Endothelial cell of umbilical vein (primary cell): ENCODE results near the gene CPZ. TPM values are rescaled to one million over a fixed set of nuclear protein-coding genes. Genes with fewer than 3 reads are reported as not detected.

Source experiments
- BruUV-seq: library from RNA; stranded (reverse); fragments of 400-500 nt; replicated peaks from 2 replicates; lab custom pipeline; 2021; lab: Mats Ljungman, UMichigan
- CTCF ChIA-PET: fragments of 300-600, 350-600 bp; sonication (Branson Sonifier 250); formaldehyde crosslinking; loops from one replicate; lab custom pipeline; 2021; ENCODE audit warnings: antibody characterized with exemption, inconsistent platforms; lab: Charles Lee
- POLR2A ChIA-PET: fragments of 300-600, 350-600 bp; sonication (Branson Sonifier 250); formaldehyde crosslinking; loops from one replicate; lab custom pipeline; 2021; ENCODE audit warnings: antibody characterized with exemption, inconsistent platforms; lab: Charles Lee
- DNase-seq: peaks from one replicate; pipeline ENCODE4 v3.0.0-alpha.2; 2011; ENCODE audit warnings: low read depth, low spot score
- FAIRE-seq: peaks from 2 replicates; lab custom pipeline; 2011; peaks lifted over from hg19 to GRCh38; lab: Jason Lieb, UNC
- H2AFZ ChIP-seq: 2 replicates; pipeline ENCODE4 v1.6.0; 2012; ENCODE audit warnings: low read depth, low read length, control low read depth, inconsistent platforms
- H3K27ac ChIP-seq: 2 replicates; pipeline ENCODE4 v1.5.1; 2011; ENCODE audit warnings: low read depth, mild to moderate bottlenecking, control low read depth, low read length, moderate library complexity; ENCODE audit not compliant: insufficient read depth
- H3K27me3 ChIP-seq, 2 experiments: 2 replicates each; pipeline versions ENCODE4 v1.6.0 to v1.6.1; 2011; ENCODE audit warnings: low read length in 2 of 2, mixed read lengths in 1 of 2; ENCODE audit not compliant: control insufficient read depth in 2 of 2, insufficient read depth in 2 of 2
- H3K36me3 ChIP-seq, 2 experiments: 2 replicates in 1 of 2; 3 replicates in 1 of 2; pipeline ENCODE4 v1.5.1; 2011; ENCODE audit warnings: low read length in 2 of 2, mild to moderate bottlenecking in 1 of 2, moderate library complexity in 1 of 2; ENCODE audit not compliant: control insufficient read depth in 2 of 2, insufficient read depth in 2 of 2; ENCODE audit errors: extremely low read depth in 1 of 2
- H3K4me1 ChIP-seq: 3 replicates; pipeline ENCODE4 v1.5.1; 2011; ENCODE audit warnings: mild to moderate bottlenecking, low read length; ENCODE audit not compliant: control insufficient read depth, insufficient read depth; ENCODE audit errors: extremely low read depth
- H3K4me2 ChIP-seq: 2 replicates; pipeline ENCODE4 v1.6.1; 2011; ENCODE audit warnings: low read length, control low read depth, mixed read lengths; ENCODE audit not compliant: insufficient read depth
- H3K4me3 ChIP-seq, 3 experiments: fragments of 200-600 bp in 1 of 3; sonication (generic), shearing (Covaris generic) in 1 of 3; replicated peaks in 1 of 3; 2 replicates each; pipeline ENCODE4 v1.5.1; 2011 to 2016; ENCODE audit warnings: control low read depth in 3 of 3, low read length in 3 of 3, mild to moderate bottlenecking in 2 of 3, inconsistent platforms in 1 of 3, low read depth in 1 of 3, moderate library complexity in 1 of 3; ENCODE audit not compliant: insufficient read depth in 1 of 3
- H3K79me2 ChIP-seq: 2 replicates; pipeline ENCODE4 v1.6.0; 2012; ENCODE audit warnings: low read length, inconsistent platforms; ENCODE audit not compliant: control insufficient read depth, insufficient read depth
- H3K9ac ChIP-seq: replicated peaks from 2 replicates; pipeline ENCODE3; 2011; ENCODE audit warnings: low read length, control low read depth; ENCODE audit not compliant: insufficient read depth; ENCODE audit errors: extremely low read depth
- H3K9me1 ChIP-seq: replicated peaks from 3 replicates; pipeline ENCODE4 v1.6.0; 2011; ENCODE audit warnings: mild to moderate bottlenecking, low read length; ENCODE audit not compliant: control insufficient read depth, insufficient read depth; ENCODE audit errors: extremely low read depth
- H3K9me3 ChIP-seq: replicated peaks from 2 replicates; pipeline ENCODE4 v1.5.1; 2012; ENCODE audit warnings: low read length, inconsistent platforms; ENCODE audit not compliant: control insufficient read depth, insufficient read depth
- H4K20me1 ChIP-seq: replicated peaks from 2 replicates; pipeline ENCODE3; 2011; ENCODE audit warnings: mild to moderate bottlenecking, low read length; ENCODE audit not compliant: control insufficient read depth, insufficient read depth; ENCODE audit errors: extremely low read depth
- EZH2 ChIP-seq: IDR thresholded peaks from 2 replicates; pipeline ENCODE4 v1.6.1; 2012; ENCODE audit warnings: borderline replicate concordance, low read depth, mild to moderate bottlenecking, moderate library complexity, low read length, inconsistent platforms; ENCODE audit not compliant: severe bottlenecking
- FOS ChIP-seq: IDR thresholded peaks from 2 replicates; pipeline ENCODE4 v1.6.1; 2011; ENCODE audit warnings: mild to moderate bottlenecking, low read length, moderate library complexity, borderline replicate concordance; ENCODE audit not compliant: insufficient read depth
- GATA2 ChIP-seq: IDR thresholded peaks from 2 replicates; pipeline ENCODE4 v1.7.0; 2011; ENCODE audit warnings: low read depth, mild to moderate bottlenecking, moderate library complexity, mixed read lengths, low read length; ENCODE audit not compliant: insufficient read length, insufficient read depth
- JUN ChIP-seq: IDR thresholded peaks from 2 replicates; pipeline ENCODE4 v1.6.1; 2011; ENCODE audit warnings: borderline replicate concordance, low read depth; ENCODE audit not compliant: insufficient read length, insufficient read depth
- MYC ChIP-seq: IDR thresholded peaks from one replicate; pipeline ENCODE4 v1.6.1; 2011; ENCODE audit warnings: mild to moderate bottlenecking, low read depth, low read length
- POLR2A ChIP-seq: IDR thresholded peaks from 2 replicates; pipeline ENCODE4 v1.6.1; 2012; ENCODE audit warnings: low read depth, mild to moderate bottlenecking, control low read depth, low read length
- POLR2AphosphoS5 ChIP-seq: IDR thresholded peaks from 2 replicates; pipeline ENCODE4 v1.6.1; 2012; ENCODE audit warnings: low read depth, mild to moderate bottlenecking, control low read depth, low read length, moderate library complexity; ENCODE audit not compliant: insufficient read depth
- dilution Hi-C: fragments of 300-500 bp; cut with MboI; formaldehyde crosslinking; loops from one replicate; pipeline ENCODE4 v1.15.0; 2019; ENCODE audit warnings: low sequenced_read_pairs; ENCODE audit not compliant: extremely low pct_ligation_motif_present
- intact Hi-C: fragments of 100-400 bp; cut with micrococcal nuclease; formaldehyde crosslinking; loops from one replicate; pipeline ENCODE4 v1.10.0; 2022
- polyA plus RNA-seq, 4 experiments: library from polyadenylated mRNA; depleted of rRNA in 3 of 4; stranded (reverse) in 3 of 4; unstranded in 1 of 4; fragments of >200 nt; gene quantifications; 2 replicates each; pipeline versions ENCODE4 v1.2.1 to v1.2.3, GENCODE V29; 2011 to 2012; ENCODE audit warnings: missing spikeins in 1 of 4
- total RNA-seq: library from RNA; stranded (reverse); gene quantifications from 2 replicates; pipeline ENCODE4 v1.2.3, GENCODE V29; 2021
- TF ChIP-seq, protein P1 (sequence below): IDR thresholded peaks from 2 replicates; pipeline ENCODE4 v1.6.1; 2011; ENCODE audit not compliant: insufficient read depth, insufficient read length
- TF ChIP-seq, protein P2 (sequence below), 2 donors: IDR thresholded peaks; 1 replicate in 1 of 2; 2 replicates in 1 of 2; pipeline ENCODE4 v1.5.1; 2011; ENCODE audit warnings: low read length in 2 of 2, mild to moderate bottlenecking in 2 of 2, moderate library complexity in 2 of 2, control low read depth in 1 of 2, inconsistent platforms in 1 of 2, low read depth in 1 of 2; ENCODE audit not compliant: insufficient read depth in 1 of 2; ENCODE audit errors: extremely low read depth in 1 of 2

The CPZ gene
- total and polyA plus RNA-seq, 2 donors (not counting 3 experiments of a cell fraction or from before 2014, with no cell fraction given): not detected

DNA sequence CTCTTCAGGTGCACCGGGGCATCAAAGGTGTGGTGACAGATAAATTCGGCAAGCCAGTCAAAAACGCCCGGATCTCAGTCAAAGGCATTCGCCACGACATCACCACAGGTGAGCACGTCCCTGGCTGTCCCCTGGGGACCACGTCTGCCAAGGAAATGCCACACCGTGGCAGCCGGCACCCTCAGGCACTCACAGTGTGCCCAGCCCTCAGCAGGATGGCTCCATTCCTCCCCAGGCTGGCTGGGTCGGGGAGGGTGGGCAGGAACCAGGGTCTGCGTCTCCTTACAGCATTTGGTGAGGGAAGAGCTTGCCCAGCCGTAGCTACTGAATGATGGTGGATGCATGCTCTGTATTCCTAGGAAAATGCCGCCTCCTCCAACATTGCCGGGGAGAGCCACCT lies 25.9 kb downstream of the CPZ start:
- no peak for TF ChIP-seq MYC
- TF ChIP-seq, protein P1, sequence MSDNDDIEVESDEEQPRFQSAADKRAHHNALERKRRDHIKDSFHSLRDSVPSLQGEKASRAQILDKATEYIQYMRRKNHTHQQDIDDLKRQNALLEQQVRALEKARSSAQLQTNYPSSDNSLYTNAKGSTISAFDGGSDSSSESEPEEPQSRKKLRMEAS: no peak
- TF ChIP-seq, protein P2, sequence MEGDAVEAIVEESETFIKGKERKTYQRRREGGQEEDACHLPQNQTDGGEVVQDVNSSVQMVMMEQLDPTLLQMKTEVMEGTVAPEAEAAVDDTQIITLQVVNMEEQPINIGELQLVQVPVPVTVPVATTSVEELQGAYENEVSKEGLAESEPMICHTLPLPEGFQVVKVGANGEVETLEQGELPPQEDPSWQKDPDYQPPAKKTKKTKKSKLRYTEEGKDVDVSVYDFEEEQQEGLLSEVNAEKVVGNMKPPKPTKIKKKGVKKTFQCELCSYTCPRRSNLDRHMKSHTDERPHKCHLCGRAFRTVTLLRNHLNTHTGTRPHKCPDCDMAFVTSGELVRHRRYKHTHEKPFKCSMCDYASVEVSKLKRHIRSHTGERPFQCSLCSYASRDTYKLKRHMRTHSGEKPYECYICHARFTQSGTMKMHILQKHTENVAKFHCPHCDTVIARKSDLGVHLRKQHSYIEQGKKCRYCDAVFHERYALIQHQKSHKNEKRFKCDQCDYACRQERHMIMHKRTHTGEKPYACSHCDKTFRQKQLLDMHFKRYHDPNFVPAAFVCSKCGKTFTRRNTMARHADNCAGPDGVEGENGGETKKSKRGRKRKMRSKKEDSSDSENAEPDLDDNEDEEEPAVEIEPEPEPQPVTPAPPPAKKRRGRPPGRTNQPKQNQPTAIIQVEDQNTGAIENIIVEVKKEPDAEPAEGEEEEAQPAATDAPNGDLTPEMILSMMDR (IDR thresholded peaks at IDR 0.05; ENCODE audit: extremely low read depth in 1 of 2, insufficient read depth in 1 of 2, low read depth in 1 of 2, low read length in 2 of 2): no peak
- TF ChIP-seq JUN: no peak
- TF ChIP-seq EZH2: no peak
- no peak for TF ChIP-seq GATA2
- no peak for TF ChIP-seq FOS
- TF ChIP-seq POLR2AphosphoS5: no peak
- TF ChIP-seq POLR2A: no peak
- H3K27ac ChIP-seq: no peak overlapping the region
- no peaks in the 10 kb centered on the region for H3K4me1 ChIP-seq
- CTCF ChIA-PET: interaction anchor here (1.3 kb wide), 1 partner anchor 11 kb away, joined by 4 read pairs; no protein-coding TSS in a partner anchor
- H3K9me3 ChIP-seq: no peaks in the 10 kb centered on the region
- POLR2A ChIA-PET: no interaction called here
- DNase-seq (no peak), FAIRE-seq (no peak)
- H3K4me3 ChIP-seq: no peak overlapping the region
- no peak overlapping the region for H3K4me2 ChIP-seq
- intact Hi-C loops: no loop called here
- no peaks in the 10 kb centered on the region for H4K20me1 ChIP-seq
- H3K36me3 ChIP-seq: no peaks in the 10 kb centered on the region
- BruUV-seq: no TSS peak
- dilution Hi-C loops: no loop called here
- no peaks in the 10 kb centered on the region for H3K27me3 ChIP-seq
- H3K79me2 ChIP-seq: no peaks in the 10 kb centered on the region
- H2AFZ ChIP-seq: no peak overlapping the region
- H3K9ac ChIP-seq: no peak overlapping the region
- H3K9me1 ChIP-seq: no peaks in the 10 kb centered on the region
